HFF-Myc (cell line): Measurements from ENCODE around the gene DNM1.

ENCODE experiments used
- DNase-seq: peaks from one replicate; pipeline ENCODE4 v3.0.0-alpha.2; 2011; ENCODE audit warnings: low read depth; ENCODE audit errors: extremely low read depth
- H3K4me3 ChIP-seq: replicated peaks from 2 replicates; pipeline ENCODE4 v1.5.1; 2011; ENCODE audit warnings: low read depth, mild to moderate bottlenecking, control low read depth, low read length
- CTCF ChIP-seq: IDR thresholded peaks from 2 replicates; pipeline ENCODE4 v1.5.1; 2012; ENCODE audit warnings: mild to moderate bottlenecking, low read depth, low read length, control low read depth; ENCODE audit errors: missing control alignments

The DNM1 gene

GRCh38 chr9:128206484-128206883, 3.3 kb downstream of the DNM1 start:
- no peak for TF ChIP-seq CTCF
- no peak for DNase-seq

GRCh38 chr9:128206916-128207910, 4.0 kb downstream of the DNM1 start:
- no peak overlapping the region for H3K4me3 ChIP-seq
- DNase-seq, result no peak
- TF ChIP-seq CTCF, result no peak

More at GRCh38 chr9:128206484-128206883, 3.3 kb downstream of the DNM1 start:
- no peak overlapping the region; the same call in 1 of the 2 replicates for H3K4me3 ChIP-seq

- no peak for TF ChIP-seq CTCF
- H3K4me3 ChIP-seq, result no peak overlapping the region
- no peak for DNase-seq
These were observed 5.2 kb downstream of the DNM1 start for GRCh38 chr9:128208386-128208785.

GRCh38 chr9:128208946-128209669, 5.9 kb downstream of the DNM1 start:
- DNase-seq, result no peak
- TF ChIP-seq CTCF, result no peak

GRCh38 chr9:128211186-128211980, 8.2 kb downstream of the DNM1 start:
- no peak for TF ChIP-seq CTCF
- no peak for DNase-seq
- H3K4me3 ChIP-seq, result no peak overlapping the region

More at GRCh38 chr9:128208946-128209669, 5.9 kb downstream of the DNM1 start:
- no peak overlapping the region for H3K4me3 ChIP-seq

GRCh38 chr9:128211981-128212281, 8.8 kb downstream of the DNM1 start:
- H3K4me3 ChIP-seq, result no peak overlapping the region
- no peak for TF ChIP-seq CTCF
- no peak for DNase-seq
